ENCODE data around the gene FHIP1A. TPM values are rescaled to one million over a fixed set of nuclear protein-coding genes. Genes with fewer than 3 reads are reported as not detected.

Gene FHIP1A
- total RNA-seq, 1 donor from 2014 or later: 20.8 TPM

DNA sequence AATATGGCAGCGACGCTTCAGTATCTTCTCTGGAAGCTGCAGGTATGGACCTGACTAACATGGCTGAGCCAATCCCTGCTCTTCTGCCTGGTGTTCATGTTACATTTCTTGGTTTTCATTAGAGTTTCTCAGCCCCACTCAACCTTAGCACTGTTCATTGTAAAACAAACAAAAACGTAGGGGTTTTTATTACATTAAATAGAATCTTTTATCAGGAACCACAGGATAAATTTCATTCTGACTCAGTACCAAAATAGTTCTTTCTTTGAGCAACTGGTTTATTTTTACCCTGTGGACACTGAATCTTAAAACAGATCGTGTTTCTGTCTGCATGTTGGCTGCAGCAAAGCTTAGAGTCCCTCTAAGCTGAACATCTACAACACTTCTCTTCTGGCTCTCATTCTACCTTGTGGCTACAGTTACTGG, 27.1 kb downstream of the FHIP1A start:
- Histone ChIP-seq H3K27me3 (ENCODE audit: control insufficient read depth, insufficient read depth, low read length) (no peaks in the 10 kb centered on the region), H3K4me3 (ENCODE audit: low read depth, low read length) (no peak overlapping the region), H3K36me3 (ENCODE audit: control insufficient read depth, insufficient read depth, low read length) (no peaks in the 10 kb centered on the region)
- FAIRE-seq: no peak
- TF ChIP-seq, protein P1, sequence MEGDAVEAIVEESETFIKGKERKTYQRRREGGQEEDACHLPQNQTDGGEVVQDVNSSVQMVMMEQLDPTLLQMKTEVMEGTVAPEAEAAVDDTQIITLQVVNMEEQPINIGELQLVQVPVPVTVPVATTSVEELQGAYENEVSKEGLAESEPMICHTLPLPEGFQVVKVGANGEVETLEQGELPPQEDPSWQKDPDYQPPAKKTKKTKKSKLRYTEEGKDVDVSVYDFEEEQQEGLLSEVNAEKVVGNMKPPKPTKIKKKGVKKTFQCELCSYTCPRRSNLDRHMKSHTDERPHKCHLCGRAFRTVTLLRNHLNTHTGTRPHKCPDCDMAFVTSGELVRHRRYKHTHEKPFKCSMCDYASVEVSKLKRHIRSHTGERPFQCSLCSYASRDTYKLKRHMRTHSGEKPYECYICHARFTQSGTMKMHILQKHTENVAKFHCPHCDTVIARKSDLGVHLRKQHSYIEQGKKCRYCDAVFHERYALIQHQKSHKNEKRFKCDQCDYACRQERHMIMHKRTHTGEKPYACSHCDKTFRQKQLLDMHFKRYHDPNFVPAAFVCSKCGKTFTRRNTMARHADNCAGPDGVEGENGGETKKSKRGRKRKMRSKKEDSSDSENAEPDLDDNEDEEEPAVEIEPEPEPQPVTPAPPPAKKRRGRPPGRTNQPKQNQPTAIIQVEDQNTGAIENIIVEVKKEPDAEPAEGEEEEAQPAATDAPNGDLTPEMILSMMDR (IDR thresholded peaks at IDR 0.05; ENCODE audit: insufficient read depth, low read length, severe bottlenecking): no peak
- DNase-seq (ENCODE audit: low read depth): no peak

DNA sequence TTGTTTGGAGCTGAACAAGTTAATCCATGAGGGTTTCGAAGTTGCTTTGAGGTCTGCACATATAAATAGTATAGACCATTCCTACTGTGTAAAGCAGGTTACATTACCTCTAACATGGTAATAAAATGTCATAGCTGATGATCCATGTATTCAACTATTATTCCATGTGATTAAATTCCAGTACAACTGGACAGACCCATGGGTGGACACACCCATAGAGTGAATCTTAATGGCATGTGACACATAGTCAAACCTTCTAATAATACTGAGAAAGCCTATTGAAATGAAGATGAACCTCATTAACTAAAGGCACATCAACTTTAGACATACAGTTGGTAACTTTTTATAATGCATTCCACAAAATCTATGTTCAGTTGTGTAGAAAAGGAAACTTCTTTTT, 28.5 kb downstream of the FHIP1A start:
- DNase-seq (ENCODE audit: low read depth) (no peak), FAIRE-seq (no peak)
- H3K4me3 ChIP-seq (ENCODE audit: low read depth, low read length): no peak overlapping the region
- TF ChIP-seq, protein P1 (IDR thresholded peaks at IDR 0.05; ENCODE audit: insufficient read depth, low read length, severe bottlenecking): no peak
- H3K27me3 ChIP-seq (ENCODE audit: control insufficient read depth, insufficient read depth, low read length): no peaks in the 10 kb centered on the region
- H3K36me3 ChIP-seq (ENCODE audit: control insufficient read depth, insufficient read depth, low read length): no peaks in the 10 kb centered on the region

DNA sequence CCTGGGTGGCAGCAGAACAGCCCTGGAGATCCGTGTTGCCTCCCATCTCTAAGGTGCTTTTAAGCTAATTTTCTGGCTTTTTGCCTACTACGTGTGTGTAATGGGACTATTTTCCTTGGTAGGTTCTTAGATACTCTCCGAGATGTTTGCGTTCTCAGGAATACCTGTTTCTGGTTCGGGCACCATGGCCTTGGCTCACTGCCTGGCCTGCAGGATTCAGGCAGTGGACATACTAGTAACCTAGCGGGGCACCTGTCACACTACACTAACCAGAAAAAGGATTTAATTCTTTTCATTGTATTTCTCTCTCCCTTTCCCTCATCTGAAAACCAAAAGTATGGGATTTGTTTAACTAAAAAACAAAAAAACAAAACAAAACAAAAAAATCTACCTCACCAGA, 29.2 kb downstream of the FHIP1A start:
- no peaks in the 10 kb centered on the region for H3K36me3 ChIP-seq (ENCODE audit: control insufficient read depth, insufficient read depth, low read length)
- TF ChIP-seq, protein P1 (IDR thresholded peaks at IDR 0.05; ENCODE audit: insufficient read depth, low read length, severe bottlenecking): no peak
- DNase-seq (ENCODE audit: low read depth) (no peak), FAIRE-seq (no peak)
- H3K27me3 ChIP-seq (ENCODE audit: control insufficient read depth, insufficient read depth, low read length): no peaks in the 10 kb centered on the region
- no peak overlapping the region for H3K4me3 ChIP-seq (ENCODE audit: low read depth, low read length)

DNA sequence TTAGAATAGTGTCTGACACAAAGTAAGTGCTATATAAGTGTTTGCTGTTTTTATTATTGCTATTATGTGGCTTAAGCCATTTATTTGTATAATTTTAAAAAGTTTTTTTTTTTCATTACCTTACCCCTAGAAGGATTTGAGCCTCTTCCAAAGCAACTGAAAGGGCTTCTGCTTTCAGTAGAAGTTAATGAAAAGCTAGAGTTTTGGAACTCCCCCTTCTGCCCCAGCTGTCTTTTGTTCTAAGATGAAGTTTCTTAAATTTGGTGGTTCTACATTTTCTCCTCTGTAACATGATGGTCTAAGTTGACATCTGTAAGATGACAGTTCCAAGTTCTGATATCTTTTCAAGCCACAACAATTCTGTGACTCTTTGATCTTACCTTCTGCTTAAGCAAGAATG, 30.3 kb downstream of the FHIP1A start:
- H3K4me3 ChIP-seq (ENCODE audit: low read depth, low read length): no peak overlapping the region
- H3K27me3 ChIP-seq (ENCODE audit: control insufficient read depth, insufficient read depth, low read length): no peaks in the 10 kb centered on the region
- TF ChIP-seq, protein P1 (IDR thresholded peaks at IDR 0.05; ENCODE audit: insufficient read depth, low read length, severe bottlenecking): no peak
- FAIRE-seq (no peak), DNase-seq (ENCODE audit: low read depth) (no peak)
- H3K36me3 ChIP-seq (ENCODE audit: control insufficient read depth, insufficient read depth, low read length): no peaks in the 10 kb centered on the region

DNA sequence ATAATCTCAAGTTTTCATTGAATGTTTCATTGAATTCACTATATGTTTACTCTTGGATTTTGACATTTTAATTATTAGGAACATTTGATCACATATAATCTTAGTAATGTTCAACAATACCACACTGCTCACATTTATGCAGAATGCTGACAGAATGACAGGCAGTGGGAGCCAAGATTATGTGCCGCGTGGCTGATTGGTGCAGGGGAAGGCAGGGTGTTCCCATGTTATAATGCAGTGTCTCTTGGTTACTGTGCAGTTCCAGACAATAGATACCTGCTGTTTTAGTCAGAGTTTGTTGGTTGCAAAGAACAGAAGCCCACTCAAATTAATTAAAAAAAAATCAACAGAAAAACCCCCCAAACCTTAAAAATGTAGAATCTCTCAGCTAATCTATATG, 33.0 kb downstream of the FHIP1A start:
- FAIRE-seq (no peak), DNase-seq (ENCODE audit: low read depth) (no peak)
- Histone ChIP-seq H3K4me3 (ENCODE audit: low read depth, low read length) (no peak overlapping the region), H3K27me3 (ENCODE audit: control insufficient read depth, insufficient read depth, low read length) (no peaks in the 10 kb centered on the region), H3K36me3 (ENCODE audit: control insufficient read depth, insufficient read depth, low read length) (no peaks in the 10 kb centered on the region)
- TF ChIP-seq, protein P1 (IDR thresholded peaks at IDR 0.05; ENCODE audit: insufficient read depth, low read length, severe bottlenecking): no peak

DNA sequence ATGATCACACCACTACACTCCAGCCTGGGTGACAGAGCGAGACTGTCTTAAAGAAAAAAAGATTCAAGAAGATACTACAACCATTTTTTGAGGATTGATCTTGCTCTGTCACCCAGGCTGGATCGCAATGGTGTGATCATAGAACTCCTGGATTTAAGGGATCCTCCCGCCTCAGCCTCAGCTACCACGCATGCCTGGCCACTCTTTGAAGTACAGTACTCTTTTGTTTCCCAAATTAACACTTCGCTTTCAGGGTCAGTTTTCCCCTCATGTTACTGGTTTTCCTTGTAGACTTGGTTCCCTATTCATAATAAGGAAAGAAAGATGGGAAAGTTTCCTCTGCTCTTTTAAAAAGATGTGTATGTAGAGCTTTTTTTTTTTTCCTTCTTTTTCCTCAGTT, 34.3 kb downstream of the FHIP1A start:
- TF ChIP-seq, protein P1 (IDR thresholded peaks at IDR 0.05; ENCODE audit: insufficient read depth, low read length, severe bottlenecking): no peak
- DNase-seq (ENCODE audit: low read depth) (no peak), FAIRE-seq (no peak)
- Histone ChIP-seq H3K36me3 (ENCODE audit: control insufficient read depth, insufficient read depth, low read length) (no peaks in the 10 kb centered on the region), H3K4me3 (ENCODE audit: low read depth, low read length) (no peak overlapping the region), H3K27me3 (ENCODE audit: control insufficient read depth, insufficient read depth, low read length) (no peaks in the 10 kb centered on the region)

Data from bronchial epithelial cell (primary cell).